NCI-H748 (cell line): ENCODE measurements around the gene EBI3.
A peak's percentile ranks its signal among the peaks of the same experiment; 100 is the strongest.
"Not testable (repeated sequence)": the region's sequence is repeated elsewhere in the genome, so short reads cannot be mapped to it uniquely, and the experiment has no call there.

ENCODE experiments used
- DNase-seq: peaks from one replicate; lab custom pipeline; 2025; ENCODE audit not compliant: unreplicated experiment; lab: John Stamatoyannopoulos, UW

The EBI3 gene

DNA sequence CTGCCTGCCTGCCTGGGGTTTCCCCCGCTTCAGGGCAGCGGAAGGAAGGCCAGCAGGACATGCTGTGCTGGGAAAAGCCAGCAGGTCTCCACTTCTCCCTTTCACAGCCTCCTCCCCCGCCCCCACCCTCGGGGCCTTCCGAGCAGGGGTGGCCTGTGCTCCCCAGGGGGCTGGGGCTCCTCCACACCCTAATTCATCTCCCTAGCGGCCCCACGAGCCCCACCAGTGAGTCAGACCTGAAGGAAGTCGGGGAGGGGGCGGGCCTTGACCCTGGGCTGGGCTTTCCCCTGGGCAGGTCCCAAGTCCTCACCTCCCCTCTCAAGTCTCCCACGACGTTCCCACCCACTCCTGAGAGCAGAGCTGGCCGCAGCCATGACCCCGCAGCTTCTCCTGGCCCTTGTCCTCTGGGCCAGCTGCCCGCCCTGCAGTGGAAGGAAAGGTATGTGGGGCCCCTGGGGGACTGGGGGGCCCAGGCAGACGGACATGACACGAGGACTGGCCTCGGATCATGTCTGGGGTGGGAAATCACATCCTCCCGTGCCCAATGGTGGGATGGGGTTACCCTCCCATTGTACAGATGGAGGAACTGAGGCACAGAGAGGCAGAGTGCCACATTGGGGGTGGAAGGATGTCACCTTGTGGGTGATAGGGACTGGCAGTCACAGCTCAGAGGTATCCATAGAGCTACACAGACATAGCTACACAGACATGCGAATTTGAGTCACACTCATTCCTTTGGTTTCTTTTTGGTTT, at the start of gene EBI3:
EBI3 (plus strand) TSS at position 345 of the 753 bp plus-strand sequence; CDS start at position 373, 28 bp downstream.
- no peak for DNase-seq

DNA sequence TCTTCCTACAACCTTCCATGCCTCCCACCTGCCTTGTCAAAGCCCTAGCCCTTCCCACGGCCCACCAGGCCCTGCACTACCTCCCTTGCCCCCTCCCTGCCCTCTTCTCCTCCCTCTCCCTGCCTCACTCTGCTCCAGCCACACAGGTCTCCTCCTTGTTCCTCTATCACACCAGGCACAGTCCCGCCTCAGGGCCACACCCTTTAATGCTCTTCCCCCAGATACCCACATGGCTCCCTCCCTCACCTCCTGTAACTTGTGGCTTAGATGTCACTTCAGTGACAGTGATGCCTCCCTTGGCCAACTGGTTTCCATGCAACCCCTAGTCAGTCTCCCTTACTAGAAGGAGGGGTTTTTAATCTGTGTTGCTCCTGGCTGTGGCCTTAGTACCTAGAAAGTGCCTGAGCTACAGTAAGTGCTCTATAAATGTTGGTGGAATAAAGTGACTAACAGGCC, 48.2 kb upstream of the EBI3 start:
- DNase-seq = no peak

DNA sequence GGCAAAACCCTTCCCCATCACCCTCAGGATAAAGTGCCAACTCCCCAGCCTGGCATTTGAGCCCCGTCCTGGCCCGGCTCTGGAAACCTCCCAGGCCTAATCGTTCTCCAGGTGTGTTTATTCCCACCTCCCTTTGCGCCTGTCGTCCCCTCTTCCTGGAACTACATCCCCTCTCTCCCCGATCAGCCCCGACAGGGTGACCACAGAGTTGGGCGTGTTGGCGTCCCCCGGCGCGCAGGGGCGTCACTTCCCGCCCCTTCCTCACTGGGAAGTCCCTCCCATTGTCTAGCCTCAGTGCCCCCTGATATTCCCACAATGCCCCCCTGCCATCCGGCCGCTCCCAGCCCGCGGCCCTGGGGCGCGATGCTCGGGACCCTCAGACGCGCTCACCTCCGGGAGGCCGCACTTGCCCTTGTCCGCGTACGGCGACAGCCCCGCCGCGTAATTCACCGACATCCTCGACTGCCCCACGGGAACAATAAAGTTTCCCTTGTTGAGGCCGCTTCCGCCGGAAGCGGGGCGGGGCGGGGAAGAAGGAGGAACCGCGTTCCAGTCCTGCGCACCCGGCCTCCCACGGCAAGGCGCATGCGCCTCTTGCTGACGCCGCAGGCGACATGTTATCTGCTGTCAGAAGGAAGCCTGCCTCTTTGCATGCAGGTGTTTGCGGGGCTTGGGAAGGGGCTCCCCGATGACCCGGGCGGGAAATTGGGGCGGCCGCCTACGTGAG, 47.1 kb upstream of the EBI3 start, which contains the start of the genes ANKRD24 and SIRT6:
ANKRD24 (plus strand) TSS at position 606 of the 727 bp plus-strand sequence. CDS start 3,737 bp downstream, outside the sequence.
SIRT6 (minus strand) TSS at position 480 of the 727 bp plus-strand sequence; CDS start at position 456, 24 bp downstream.
- DNase-seq = peak; percentile 95

DNA sequence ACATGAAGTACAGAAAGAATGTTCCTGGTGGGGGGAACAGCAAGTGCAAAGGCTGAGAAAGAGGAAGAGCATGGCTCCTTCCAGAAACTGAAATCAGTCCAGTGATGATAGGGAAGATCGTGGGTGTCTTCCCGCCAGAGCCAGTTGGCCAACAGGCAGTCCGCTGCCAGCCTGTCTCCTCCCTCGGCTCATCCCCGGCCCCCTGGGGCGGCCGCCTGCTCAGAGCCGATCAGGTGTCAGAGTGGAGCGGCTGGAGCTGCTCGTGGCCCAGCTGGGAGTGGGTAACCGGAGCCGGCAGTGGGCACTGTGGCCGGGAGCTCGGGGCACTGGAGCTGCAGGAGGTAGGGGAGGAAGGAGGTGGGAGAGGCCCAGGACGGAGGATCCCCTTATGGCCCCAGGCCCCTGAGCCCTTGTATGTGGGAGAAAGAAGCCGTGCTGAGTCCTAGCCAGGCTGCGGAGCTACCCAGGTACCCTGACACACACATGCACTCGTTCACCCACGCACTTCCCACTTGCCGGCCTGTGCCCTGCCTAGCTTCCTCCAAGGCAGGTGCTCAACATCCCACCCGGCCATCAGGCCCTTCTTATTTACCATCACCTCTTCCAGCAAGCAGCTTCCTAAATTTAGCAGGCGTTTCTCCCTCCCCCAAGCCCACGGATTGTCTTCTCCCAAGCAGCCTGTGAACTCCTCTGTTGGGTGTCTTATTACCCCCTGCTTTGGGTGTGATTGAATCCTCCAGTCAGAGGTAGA, 45.2 kb upstream of the EBI3 start:
- DNase-seq = peak; percentile 36

DNA sequence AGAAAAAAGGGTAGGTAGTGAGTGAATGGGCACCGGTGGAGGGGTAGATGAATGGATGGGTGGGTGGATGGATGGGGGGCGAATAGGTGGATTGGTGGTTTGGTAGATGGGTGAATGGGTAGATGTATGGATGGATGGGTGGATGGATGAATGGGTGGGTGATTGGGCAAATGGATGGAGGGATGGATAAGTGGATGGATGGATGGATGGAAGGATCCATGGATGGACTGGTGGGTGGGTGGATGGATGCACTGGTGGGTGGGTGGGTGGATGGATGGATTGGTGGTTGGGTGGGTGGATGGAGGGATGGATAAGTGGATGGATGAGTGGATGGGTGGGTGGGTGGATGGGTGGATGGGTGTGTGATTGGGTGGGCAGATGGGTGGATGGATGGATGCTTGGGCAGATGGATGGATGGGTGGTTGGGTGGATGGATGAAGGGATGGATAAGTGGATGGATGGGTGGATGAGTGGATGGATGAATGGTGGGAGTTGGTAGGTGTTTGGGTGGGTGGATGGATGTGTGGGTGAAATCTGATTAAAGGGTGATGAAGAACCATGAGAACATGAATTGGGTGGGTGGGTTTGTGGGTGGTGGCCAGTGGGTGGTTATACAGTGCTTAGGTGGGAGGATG, 44.5 kb upstream of the EBI3 start:
- DNase-seq = no peak

DNA sequence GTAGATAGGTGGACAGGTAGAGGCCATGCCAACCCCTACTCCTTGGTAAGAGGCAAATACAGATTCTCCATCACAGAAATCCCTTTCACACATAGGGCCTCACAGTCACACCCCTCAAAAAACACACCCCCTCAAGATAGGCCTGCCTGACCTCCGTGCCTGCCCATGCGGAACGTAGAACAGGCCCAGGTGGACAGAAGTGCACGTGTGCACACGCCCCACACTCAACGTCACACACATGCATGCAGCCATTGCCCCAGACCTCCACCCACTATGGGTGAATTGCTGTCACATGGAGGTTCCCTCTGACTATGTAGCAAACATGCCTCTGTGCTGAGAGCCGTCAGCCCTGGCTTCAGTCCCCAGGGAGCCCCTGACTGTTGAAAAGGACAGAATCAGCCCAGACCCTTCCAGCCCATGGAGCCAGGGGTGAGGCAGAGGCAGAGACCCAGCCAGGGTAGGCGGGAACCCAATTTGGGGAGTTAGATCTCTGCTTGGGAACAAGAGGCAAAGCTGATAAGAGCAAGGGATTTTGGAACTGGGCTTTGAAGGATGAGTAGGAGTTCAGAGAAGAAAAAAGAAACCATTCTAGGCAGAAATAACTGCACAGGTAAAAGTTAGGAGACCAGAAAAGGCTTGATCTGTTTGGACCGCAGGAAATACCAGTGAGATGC, 43.8 kb upstream of the EBI3 start:
- no peak for DNase-seq

DNA sequence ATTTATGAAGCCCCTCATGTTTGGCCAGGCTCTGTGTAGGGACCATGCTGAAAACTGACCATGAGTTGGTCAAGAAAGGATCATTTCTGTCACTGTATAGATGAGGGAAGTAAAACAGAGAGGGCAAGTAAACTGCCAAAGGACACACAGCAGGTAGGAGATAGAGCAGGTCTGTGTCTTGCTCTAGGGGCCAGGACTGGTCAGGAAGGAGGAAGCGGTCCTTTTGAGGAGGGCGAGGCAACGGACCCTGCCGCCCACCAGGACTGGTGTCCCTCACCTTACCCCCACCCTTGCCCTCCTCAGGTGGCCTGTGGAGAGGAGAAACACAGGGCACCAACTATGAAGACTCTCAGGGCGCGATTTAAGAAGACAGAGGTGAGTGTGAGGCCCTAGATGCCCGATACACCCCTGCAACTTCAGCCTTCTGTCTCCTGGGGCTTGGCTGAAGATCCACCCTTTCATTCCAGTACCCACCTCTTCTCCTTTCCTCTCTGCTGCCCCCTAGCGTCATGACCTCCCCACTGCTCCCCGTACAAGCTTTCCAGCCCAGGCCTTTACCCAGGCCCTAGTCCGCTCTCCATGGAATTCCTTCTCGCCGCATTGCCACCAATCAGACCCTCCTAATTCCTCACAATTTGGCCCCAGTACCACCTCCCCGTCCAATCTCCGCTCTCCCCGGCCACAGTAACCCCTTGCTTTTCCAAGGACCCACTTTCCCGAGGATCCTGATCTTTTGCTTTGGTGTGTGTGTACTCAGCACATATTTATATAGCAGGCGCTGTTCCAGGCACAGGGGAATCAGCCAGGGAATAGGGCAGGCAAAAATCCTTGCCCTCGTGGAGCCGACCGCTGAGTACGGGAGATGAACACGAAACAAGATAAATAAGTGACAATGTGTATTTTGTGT, 43.0 kb upstream of the EBI3 start:
- DNase-seq = peak; percentile 60

DNA sequence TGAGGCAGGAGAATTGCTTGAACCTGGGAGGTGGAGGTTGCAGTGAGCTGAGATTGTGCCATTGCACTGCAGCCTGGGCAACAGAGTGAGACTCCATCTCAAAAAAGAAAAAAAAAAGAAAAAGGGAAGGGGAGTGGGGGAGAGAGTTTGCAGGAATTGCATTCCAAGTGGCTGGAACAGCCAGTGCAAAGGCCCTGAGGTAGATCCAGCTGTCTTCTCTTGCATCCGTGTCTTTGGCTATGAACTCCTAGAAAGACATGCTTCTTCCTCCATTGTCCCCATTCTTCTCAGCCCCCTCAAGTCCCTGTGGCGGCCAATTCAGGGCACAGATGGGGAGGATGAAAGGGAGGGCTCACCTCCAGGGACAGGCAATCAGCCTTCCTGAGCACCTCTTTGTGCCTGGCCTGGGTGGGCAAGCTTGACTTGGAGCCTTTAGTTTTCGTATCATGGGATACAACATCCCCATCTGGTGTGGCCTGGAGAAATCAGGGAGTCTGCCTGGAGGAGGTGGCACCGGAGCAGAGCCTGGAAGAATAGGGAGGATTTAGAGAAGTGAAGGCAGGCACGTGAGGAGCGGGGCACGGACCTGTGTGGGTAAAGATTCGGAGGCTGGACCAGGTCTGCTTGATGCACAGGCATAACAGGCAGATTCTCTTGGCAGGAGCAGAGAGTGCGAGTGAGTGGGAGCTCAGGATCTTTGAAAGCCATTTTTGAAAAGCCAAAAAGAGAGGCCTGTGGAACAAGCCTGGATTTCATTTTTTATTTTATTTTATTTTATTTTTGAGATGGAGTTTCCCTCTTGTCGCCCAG, 41.8 kb upstream of the EBI3 start:
- no peak for DNase-seq

DNA sequence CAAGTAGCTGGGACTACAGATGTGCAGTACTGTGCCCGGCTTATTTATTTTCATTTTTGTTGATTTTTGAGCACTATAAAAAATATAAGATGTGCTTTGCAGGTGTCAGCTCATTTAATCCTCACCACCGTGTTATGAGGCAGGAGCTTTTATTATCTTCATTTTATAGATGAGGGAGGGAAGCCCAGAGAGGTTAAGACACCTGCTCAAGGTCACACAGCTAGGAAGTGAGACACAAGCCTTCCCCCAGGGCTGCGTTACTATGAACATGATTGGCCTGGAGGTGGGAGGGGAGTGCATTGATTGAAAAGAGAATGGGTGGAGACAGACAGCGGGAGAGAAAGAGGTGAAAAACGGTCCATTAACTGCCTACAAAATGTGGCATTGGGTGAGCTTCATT, 39.7 kb upstream of the EBI3 start:
- DNase-seq = no peak

DNA sequence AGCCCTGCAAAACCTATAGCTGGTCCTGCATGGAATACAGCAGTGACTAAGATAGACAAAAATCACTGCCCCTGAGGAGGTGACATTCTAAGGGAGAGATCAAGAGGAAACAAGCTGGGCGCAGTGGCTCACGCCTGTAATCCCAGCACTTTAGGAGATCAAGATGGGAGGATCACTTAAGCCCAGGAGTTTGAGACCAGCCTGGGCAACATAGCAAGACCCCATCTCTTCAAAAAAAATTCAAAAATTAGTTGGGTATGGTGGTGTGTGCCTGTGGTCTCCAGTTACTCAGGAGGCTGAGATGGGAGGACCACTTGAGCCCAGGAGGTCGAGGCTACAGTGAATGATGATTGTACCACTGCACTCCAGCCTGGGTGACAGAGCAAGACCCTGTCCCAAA, 36.8 kb upstream of the EBI3 start:
- DNase-seq = not testable (repeated sequence)

DNA sequence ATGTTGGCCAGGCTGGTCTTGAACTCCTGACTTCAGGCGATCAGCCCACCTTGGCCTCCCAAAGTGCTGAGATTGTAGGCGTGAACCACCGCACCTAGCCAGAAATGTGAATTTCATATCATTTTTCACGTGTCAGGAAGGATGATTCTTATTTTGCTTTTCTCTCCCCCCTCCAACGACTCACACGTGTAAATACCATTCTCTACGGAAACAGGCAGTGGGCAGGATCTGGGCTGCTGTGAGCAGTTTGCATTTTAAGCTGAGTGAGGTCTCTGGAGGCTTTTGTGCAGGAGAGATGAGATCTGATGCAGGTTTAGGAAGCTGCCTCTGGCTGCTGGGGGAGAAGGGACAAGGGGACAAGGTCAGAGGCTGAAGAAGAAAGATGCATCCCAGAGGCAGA, 35.0 kb upstream of the EBI3 start:
- no peak for DNase-seq

DNA sequence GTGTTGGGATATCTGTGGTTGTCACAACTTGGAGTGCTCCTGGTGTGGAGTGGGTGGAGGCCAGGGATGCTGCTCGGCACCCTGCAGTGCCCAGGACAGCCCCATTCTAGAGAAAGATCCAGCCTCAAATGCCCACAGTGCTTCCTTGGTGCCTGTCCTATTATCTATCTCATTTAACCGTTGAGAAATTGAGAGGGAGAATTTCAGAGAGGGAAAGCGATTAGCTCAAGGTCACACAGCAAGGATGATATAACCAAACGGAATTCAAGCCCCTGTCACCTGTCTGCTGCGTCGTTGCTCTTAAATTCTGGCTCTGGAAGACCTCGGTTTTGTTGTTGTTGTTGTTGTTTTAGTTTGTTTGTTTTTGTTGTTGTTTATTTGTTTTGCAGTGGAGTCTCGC, 33.3 kb upstream of the EBI3 start:
- no peak for DNase-seq

DNA sequence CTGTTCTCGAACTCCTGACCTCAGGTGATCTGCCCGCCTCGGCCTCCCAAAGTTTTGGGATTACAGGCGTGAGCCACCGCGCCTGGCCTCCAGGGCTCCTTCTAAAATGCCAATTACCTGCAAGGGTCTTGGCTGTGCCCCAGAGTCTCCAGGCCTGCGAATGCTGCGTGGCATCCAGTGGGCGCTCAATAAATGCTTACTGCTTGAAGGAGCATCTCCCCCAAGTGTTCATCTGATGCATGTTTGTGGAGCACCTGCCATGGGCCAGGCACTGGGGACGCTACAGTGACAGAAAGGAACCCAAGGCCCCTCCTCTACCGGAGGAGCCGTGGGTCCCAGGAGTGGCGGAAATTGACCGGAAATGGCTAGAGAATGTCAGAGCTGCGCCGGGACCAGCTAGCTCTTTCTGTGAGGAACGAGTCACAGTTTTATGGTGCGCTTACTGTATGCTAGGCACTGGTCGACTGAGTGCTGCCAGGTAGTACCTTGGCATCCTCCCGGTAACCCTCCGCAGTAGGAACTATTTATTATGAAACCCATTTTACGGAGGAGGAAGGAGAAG, 32.7 kb upstream of the EBI3 start:
- DNase-seq = no peak

DNA sequence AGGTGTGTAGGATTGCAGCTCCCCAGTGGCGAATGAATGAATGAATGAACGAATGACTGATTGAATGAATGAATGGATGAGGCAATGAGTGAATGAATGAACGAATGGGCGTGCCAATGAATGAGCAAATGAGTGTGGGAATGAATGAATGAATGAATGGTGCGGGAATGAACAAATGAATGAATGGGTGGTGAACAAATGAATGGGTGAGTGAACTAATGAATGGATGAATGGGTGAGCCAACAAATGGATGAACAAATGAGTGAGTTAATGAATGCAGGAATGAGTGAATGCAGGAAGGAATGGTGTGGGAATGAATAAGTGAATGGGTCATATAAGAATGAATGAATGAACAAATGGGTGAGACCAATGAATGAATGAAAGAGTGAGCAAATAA, 32.1 kb upstream of the EBI3 start:
- DNase-seq = no peak

DNA sequence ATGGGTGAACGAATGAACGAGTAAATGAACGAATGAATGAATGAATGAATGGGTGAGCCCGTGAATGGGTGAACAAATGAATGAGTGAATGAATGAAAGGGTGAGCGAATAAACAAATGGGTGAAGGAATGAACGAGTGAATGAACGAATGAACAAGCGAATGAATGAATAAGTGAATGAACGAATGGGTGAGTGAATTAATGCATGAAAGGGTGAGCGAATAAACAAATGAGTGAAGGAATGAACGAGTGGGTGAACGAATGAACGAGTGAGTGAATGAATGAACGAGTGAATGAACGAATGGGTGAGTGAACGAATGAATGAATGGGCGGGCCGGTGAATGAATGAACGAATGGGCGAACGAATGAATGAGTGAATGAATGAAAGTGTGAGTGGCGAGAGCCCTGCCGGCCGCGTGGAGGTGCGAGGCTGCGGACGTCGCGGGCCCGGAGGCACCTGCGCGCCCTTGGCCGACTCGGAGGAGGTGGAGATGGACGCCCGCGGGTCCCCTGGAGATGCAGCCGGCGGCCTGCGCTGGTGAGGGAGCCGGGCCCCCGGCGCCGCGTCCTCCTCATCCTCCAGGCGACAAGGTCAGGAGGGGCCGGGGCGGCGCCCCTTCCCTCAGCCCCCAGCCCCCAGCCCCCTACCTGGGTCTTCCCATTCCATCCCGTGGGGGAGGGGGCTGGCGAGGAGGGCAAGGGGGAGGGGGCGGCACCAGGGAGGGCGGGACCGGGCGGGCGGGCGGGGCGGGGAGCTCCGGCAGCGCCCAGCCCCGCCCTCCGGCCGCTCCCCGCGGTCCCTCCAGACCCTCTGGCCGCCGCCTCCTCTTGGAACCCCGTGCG, 31.5 kb upstream of the EBI3 start:
- DNase-seq = peak; percentile 63

DNA sequence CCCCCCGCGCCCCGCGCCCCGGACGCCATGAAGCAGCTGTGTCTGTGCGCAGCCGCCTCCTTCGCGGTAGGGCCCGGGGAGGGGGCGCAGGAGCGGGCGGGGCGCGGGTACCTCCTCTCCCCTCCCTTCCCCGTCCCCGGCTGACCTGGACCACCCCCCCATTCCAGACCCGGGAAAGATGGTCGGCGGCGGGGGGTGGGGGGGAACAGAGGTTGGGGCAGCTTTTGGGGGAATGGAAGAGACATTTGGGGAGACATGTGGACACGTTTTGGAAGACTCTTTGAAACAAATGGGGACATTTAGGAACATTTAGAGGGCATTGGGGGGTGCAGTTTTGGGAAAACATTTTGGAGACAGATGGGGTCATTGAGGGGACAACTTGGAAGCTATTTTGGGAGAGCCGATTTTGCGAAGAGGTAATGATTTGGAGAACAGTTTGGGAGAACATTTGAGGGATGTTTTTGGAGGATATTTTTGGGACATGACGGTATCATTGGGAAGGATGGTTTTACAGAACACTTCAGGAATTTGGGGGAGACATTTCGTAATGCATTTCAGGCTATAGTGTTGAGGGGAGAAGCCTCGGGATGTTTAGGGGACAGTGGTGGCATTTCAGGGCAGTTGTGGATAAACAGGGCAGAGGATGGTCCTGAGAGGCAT, 30.7 kb upstream of the EBI3 start:
- no peak for DNase-seq
